ENCODE measurements around the gene OR2T3.
"Not testable (repeated sequence)": the region's sequence is repeated elsewhere in the genome, so short reads cannot be mapped to it uniquely, and the experiment has no call there.

Gene OR2T3

GRCh38 chr1:248500305-248501035 lies 27.3 kb downstream of the OR2T3 start:
- H3K9ac ChIP-seq (ENCODE audit: low read depth, low read length, poor library complexity, severe bottlenecking); H3K36me3 ChIP-seq (ENCODE audit: insufficient read depth, low read length); H3K27me3 ChIP-seq (ENCODE audit: insufficient read depth, low read length, poor library complexity, severe bottlenecking); H3K9me2 ChIP-seq (replicated peaks; ENCODE audit: low read depth, low read length); H3K4me2 ChIP-seq (ENCODE audit: low read depth, low read length, poor library complexity, severe bottlenecking); H2AFZ ChIP-seq (ENCODE audit: low read length); H3F3A ChIP-seq (ENCODE audit: low read depth); H3K4me3 ChIP-seq (ENCODE audit: low read length, poor library complexity, severe bottlenecking); H3K4me1 ChIP-seq (ENCODE audit: insufficient read depth, low read length, poor library complexity, severe bottlenecking); H4K20me1 ChIP-seq (ENCODE audit: insufficient read depth, low read length, poor library complexity, severe bottlenecking); H3K79me2 ChIP-seq (ENCODE audit: insufficient read depth, low read length); H3K9me3 ChIP-seq (ENCODE audit: insufficient read depth, low read depth, low read length): not testable (repeated sequence)

GRCh38 chr1:248507773-248508172 lies 34.6 kb downstream of the OR2T3 start, which contains the start of gene OR2G6:
Gene OR2G6, plus strand, starts transcription at chr1:248508073. Its CDS starts 13,574 bp downstream, at chr1:248521647.
- H3K36me3 ChIP-seq (ENCODE audit: insufficient read depth, low read length); H3K9me3 ChIP-seq (ENCODE audit: insufficient read depth, low read depth, low read length); H4K20me1 ChIP-seq (ENCODE audit: insufficient read depth, low read length, poor library complexity, severe bottlenecking); H3K4me1 ChIP-seq (ENCODE audit: insufficient read depth, low read length, poor library complexity, severe bottlenecking); H3K27me3 ChIP-seq (ENCODE audit: insufficient read depth, low read length, poor library complexity, severe bottlenecking); H3K79me2 ChIP-seq (ENCODE audit: insufficient read depth, low read length); H3K4me3 ChIP-seq (ENCODE audit: low read length, poor library complexity, severe bottlenecking); H3K4me2 ChIP-seq (ENCODE audit: low read depth, low read length, poor library complexity, severe bottlenecking); H3K9me2 ChIP-seq (replicated peaks; ENCODE audit: low read depth, low read length); H3F3A ChIP-seq (ENCODE audit: low read depth); H2AFZ ChIP-seq (ENCODE audit: low read length); H3K9ac ChIP-seq (ENCODE audit: low read depth, low read length, poor library complexity, severe bottlenecking): not testable (repeated sequence)

GRCh38 chr1:248510217-248510616 lies 37.1 kb downstream of the OR2T3 start:
- not testable (repeated sequence) for H3K27me3 ChIP-seq (ENCODE audit: insufficient read depth, low read length, poor library complexity, severe bottlenecking); H4K20me1 ChIP-seq (ENCODE audit: insufficient read depth, low read length, poor library complexity, severe bottlenecking); H3K36me3 ChIP-seq (ENCODE audit: insufficient read depth, low read length); H3K79me2 ChIP-seq (ENCODE audit: insufficient read depth, low read length); H3K4me3 ChIP-seq (ENCODE audit: low read length, poor library complexity, severe bottlenecking); H3K4me2 ChIP-seq (ENCODE audit: low read depth, low read length, poor library complexity, severe bottlenecking); H3F3A ChIP-seq (ENCODE audit: low read depth); H3K9me2 ChIP-seq (replicated peaks; ENCODE audit: low read depth, low read length); H3K9ac ChIP-seq (ENCODE audit: low read depth, low read length, poor library complexity, severe bottlenecking); H3K9me3 ChIP-seq (ENCODE audit: insufficient read depth, low read depth, low read length); H3K4me1 ChIP-seq (ENCODE audit: insufficient read depth, low read length, poor library complexity, severe bottlenecking); H2AFZ ChIP-seq (ENCODE audit: low read length)

GRCh38 chr1:248521856-248522255 lies 48.7 kb downstream of the OR2T3 start:
- Histone ChIP-seq H3K36me3 (ENCODE audit: insufficient read depth, low read length) (no peaks in the 10 kb centered on the region), H3K4me3 (ENCODE audit: low read length, poor library complexity, severe bottlenecking) (no peak overlapping the region), H3K27me3 (ENCODE audit: insufficient read depth, low read length, poor library complexity, severe bottlenecking) (no peaks in the 10 kb centered on the region), H3K4me1 (ENCODE audit: insufficient read depth, low read length, poor library complexity, severe bottlenecking) (no peaks in the 10 kb centered on the region), H2AFZ (ENCODE audit: low read length) (no peak overlapping the region), H3K9me2 (replicated peaks; ENCODE audit: low read depth, low read length) (no peaks in the 10 kb centered on the region), H3F3A (ENCODE audit: low read depth) (no peaks in the 10 kb centered on the region), H3K79me2 (ENCODE audit: insufficient read depth, low read length) (no peaks in the 10 kb centered on the region), H3K9ac (ENCODE audit: low read depth, low read length, poor library complexity, severe bottlenecking) (no peak overlapping the region), H4K20me1 (ENCODE audit: insufficient read depth, low read length, poor library complexity, severe bottlenecking) (no peaks in the 10 kb centered on the region), H3K4me2 (ENCODE audit: low read depth, low read length, poor library complexity, severe bottlenecking) (no peak overlapping the region), H3K9me3 (ENCODE audit: insufficient read depth, low read depth, low read length) (peaks cover 2% of the 10 kb centered on the region; the same call in 1 of the 2 replicates)
- TF ChIP-seq CTCF (conservative IDR thresholded peaks at IDR 0.05; ENCODE audit: low read length): no peak
- no peak for TF ChIP-seq EZH2phosphoT487 (IDR thresholded peaks at IDR 0.05; ENCODE audit: borderline replicate concordance)
